VCaP (cell line): ENCODE measurements around the gene ABAT.
A peak's percentile ranks its signal among the peaks of the same experiment; 100 is the strongest.
"Not testable (repeated sequence)": the region's sequence is repeated elsewhere in the genome, so short reads cannot be mapped to it uniquely, and the experiment has no call there.

Source experiments
- H3K27ac ChIP-seq: fragments of 450-650 bp; 2 replicates; pipeline ENCODE4 v1.5.1; 2017
- CTCF ChIP-seq: fragments of 450-650 bp; conservative IDR thresholded peaks from 2 replicates; pipeline ENCODE4 v1.5.1; 2017; ENCODE audit warnings: mild to moderate bottlenecking, moderate library complexity

Gene ABAT

GRCh38 chr16:8703693-8704092, 29.3 kb downstream of the ABAT start:
- TF ChIP-seq CTCF, result no peak
- no peak overlapping the region for H3K27ac ChIP-seq

GRCh38 chr16:8704098-8704497, 29.7 kb downstream of the ABAT start:
- no peak overlapping the region for H3K27ac ChIP-seq
- TF ChIP-seq CTCF, result no peak

- not testable (repeated sequence) for H3K27ac ChIP-seq
These were observed 30.8 kb downstream of the ABAT start for GRCh38 chr16:8705100-8705822.

- no peak for TF ChIP-seq CTCF
- no peak overlapping the region for H3K27ac ChIP-seq
These were observed 34.1 kb downstream of the ABAT start for GRCh38 chr16:8708536-8708935.

- no peak overlapping the region for H3K27ac ChIP-seq
- TF ChIP-seq CTCF, result no peak
These were observed 38.4 kb downstream of the ABAT start for GRCh38 chr16:8712589-8713361.

GRCh38 chr16:8713635-8714172, 39.3 kb downstream of the ABAT start:
- no peak for TF ChIP-seq CTCF
- H3K27ac ChIP-seq, result no peak overlapping the region

GRCh38 chr16:8714174-8714573, 39.8 kb downstream of the ABAT start:
- peak overlapping the region; percentile 49; the same call in 1 of the 2 replicates for H3K27ac ChIP-seq
- TF ChIP-seq CTCF, result no peak
